Cortex of kidney (tissue), 1 donor: ENCODE data around the gene GARNL3.

Experiments
- DNase-seq: peaks from one replicate; lab custom pipeline; 2025; lab: John Stamatoyannopoulos, UW

Gene GARNL3

DNA sequence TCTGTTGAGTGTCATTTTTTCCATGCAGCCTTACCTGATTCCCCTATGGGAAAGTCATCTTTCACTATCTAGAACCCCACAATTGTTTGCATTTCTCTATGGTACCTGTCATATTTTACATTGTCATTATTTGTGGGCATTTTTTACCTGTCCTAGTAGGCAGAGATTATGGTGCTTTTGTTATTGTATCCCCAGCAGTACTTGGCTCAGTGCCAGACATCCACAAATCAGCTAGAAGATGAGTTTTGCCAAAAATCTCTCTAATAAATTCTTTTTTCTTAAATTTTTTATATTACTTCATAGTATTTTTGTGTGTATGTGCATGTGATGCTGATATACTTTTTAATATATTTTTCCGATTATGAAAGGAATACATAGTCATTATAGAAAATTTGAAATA, 13.2 kb downstream of the GARNL3 start:
- no peak for DNase-seq

DNA sequence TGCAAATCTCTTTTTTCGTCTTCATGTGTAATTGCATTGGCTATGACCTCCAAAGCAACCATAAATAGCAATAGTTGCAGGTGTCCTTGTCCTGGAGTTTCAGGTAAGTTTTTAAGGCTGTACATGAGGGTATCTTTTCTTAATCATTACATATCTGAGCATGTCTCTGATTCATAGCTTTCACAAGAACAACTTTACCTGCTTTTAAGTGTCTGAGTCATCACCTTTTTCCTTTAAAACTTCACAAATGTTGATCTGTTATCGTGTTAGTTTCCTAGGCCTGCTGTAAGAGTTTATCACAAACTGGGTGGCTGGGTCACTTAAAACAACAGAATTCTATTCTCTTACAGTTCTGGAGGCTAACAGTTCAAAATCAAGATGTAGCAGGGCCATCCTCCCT, 13.8 kb downstream of the GARNL3 start:
- DNase-seq: no peak

DNA sequence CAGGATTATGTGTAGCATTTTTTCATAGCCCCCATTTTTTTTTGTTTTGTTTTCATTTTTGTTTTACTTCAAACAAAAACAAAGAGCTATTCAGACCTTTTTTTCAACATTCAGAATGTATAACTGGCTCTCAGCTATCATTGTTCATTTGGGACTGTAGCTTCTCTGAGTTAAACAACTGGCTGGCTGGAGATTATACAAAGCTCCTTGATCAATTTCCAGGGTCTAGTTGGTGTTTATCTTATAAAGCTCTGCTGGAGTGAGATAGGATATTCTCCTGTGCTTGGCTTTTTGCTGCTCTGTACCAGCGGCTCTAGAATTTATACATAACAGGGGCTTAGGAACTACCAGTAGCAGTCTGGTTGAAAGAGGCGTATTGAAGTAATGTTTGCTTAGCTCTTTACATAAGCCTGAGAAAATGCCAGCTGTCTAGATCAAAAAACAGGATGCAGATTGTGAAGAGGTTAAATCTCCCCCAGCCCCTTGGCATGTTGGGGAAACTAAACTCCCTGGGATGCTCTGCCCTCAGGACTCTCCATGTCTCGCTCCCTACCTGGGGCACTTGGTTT, 15.2 kb downstream of the GARNL3 start:
- no peak for DNase-seq

DNA sequence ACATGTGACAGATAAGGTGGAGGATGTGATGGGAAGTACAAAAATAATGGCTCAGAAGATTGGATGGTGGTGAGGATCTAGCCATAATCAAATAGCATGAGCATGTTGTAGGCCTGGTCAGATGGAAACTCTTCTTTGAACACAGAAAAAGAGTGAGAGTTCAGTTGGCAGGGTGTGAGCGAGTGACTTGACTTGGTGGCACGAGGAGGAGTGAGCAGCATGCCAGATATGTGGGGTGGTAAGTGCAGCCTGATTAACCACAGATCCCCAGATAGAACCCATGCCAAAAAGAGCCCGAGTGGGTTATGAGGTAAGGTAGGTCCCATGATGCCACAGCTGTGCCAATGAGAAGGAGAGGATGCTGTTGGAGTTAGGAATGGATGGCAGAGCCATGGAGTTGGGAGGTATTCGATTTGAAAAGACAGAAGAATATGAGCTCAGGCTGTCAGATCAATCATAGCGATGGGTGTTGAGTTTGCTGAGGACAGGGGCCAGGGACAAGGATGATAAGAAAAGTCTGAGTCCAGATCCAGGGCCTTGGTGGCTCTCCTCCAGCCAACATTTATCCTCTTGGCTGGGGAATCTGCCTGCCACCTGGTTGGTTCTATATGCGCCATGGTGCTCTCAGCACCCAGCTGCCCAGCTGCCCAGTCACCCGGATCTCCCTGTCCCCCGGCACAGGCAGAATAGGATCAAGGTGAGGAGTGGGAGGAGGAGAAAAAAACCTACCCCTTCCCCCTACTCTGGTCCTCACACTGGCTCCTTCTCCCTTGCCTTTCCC, 16.5 kb downstream of the GARNL3 start:
- no peak for DNase-seq

DNA sequence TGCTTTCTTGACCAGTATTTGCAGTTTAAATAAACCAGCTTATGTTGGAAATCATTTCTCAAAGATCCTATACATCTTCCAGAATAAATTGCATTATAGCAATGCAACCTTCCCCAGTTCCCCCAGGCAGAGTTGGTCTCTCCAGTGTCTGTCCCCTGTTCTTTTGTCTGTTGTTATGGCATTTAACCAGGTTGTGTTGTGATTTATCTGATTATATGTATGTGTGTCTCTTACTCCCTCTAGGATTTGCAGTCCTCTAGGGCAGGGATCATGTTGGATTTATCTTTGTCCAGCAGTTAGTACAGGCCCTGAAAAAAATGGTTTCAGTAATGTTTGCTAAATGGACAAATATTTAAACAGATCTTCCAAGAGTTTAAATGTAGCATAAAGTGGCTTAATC, 17.3 kb downstream of the GARNL3 start:
- no peak for DNase-seq

DNA sequence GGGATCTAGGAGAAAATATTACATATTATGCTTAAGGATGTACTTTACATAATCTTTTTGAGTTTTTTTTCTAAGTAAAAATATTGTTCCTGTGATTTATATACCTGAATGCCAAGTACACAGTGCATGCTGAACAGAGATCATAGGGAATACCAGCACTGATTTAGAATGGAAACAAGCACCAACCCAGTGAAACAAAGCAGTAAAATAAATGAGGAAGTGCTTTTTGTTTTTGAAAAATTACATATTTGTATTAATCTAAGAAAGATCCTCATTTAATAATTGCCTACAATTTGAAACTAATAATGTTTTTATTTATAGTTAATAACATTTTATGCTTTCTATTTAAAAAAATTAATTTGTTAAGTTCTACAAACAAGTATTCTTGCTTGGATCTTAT, 18.0 kb downstream of the GARNL3 start:
- DNase-seq: no peak

DNA sequence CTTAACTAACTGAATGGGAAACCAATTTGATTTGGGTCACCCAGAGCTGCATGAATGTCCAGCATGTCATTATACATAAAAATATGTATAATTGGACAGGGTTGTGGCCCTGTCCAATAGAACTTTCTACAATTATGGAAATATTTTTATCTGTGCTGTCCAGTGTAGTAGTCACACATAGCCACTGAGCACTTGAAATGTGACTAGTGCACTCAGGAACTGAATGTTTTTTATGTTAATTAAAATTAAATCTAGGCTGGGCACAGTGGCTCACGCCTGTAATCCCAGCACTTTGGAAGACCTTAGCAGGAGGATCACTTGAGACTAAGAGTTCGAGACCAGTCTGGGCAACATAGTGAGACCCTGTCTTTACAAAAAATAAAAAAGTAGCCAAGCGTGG, 18.6 kb downstream of the GARNL3 start:
- DNase-seq: no peak

DNA sequence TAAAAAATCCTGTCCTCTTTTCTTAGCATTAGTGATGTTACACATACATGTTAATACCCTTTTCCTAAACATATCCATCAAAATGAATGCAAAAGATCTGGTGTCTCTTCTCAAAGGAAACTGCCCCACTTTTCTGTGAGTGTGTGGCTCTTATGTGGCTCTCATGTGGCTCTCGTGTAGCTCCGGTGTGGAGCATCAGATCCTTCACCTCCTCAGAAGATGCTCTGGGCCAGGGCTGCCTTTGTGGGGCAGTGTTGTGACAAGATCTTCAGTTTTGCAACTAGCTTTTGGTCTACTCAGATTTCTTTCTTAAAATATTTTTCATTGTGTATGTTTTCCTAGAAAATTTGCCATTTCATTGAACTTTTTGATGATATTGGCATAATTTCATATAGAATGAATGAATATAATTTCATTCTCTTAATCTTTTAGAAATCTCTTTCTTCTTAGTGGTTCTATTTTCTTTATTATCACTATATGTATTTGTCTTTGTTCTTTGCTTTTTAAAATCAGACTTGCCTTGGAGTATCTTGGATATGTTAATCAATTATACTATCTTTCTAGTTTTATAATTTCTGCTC, 19.4 kb downstream of the GARNL3 start:
- DNase-seq: no peak

DNA sequence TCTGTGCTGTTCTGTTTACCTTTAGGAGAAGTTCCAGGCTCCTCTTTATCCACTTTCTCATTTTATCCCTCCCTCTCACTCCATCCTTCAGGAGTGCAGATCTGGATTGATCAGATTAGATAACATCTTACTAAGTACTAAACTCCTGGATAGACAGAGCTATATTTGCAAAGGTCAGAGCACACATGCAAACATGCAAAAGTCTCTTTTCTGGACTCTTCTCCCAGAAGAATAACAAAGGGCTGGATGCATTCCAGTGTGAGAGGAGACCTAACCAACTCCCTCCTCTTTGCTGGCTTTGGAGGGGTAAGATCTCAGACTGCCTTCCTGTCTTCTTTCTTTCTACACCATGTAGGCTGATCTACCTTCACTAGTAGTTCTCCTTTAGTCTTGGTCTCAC, 21.4 kb downstream of the GARNL3 start:
- DNase-seq: no peak

DNA sequence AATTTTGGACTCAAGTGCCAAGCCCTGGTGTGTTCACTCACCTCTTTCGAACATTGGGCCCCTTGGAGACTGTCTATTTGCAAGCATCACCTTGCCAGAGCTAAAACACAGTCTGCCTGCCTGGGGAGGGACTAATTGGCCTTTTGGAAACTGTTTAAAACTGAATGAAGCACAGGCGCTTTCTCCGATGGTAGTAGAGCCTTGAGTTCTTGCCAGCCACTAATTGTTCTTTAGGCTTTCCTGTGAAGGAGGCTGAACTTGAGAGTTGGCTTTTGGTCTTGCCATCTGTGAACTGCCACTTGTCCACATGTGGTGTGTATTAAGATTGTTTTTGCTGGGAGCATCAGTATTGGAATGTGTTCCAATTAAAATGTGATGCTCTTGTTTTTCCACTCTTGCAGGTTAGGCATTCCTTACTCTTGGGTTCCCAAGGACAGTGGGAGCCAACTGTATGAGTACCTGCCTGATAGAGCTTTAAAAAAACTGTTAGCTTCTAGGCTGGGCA, 26.0 kb downstream of the GARNL3 start:
- no peak for DNase-seq

DNA sequence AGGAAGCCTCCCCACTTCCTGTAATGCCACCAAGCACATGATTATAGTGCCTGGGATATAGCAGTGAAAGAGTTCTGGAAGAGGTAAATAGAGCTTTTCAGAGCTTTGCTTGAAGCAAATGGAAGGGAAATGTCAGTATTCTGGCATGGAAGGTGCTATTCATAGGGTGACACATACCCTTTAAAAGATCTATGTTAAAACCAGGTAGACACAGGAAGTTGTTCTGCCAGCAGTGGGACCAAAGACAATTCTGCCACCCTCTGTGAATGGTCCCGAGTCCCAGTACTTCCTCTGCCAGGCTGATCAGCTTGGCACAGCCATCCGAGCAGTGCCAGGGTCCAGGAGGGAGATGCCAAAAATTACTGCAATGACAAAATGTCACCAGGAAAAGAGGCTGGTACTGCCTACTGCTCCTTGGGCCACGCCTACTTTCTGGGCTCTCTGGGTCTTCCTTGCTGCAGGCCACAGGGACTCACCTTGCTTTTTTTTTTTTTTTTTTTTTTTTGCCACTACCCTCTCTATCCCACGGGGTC, 26.7 kb downstream of the GARNL3 start:
- no peak for DNase-seq

DNA sequence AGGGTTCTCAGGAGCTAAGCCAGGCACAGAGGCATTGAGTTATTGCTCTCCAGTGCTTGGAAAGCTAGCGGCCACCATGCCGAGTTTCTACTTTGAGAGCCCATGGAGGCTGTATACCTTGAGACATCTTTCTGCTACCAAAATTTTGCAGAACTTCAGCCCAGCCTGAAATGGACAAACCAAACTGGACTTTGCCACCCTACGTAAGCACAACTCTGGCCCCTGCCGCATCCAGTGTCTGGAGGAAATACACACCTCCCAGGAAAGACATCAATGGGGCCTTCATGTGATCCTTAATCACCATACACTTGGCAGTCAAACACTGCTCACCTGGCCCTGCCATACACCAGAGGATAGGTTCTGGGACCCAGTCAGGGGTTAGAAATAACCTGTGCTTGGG, 27.8 kb downstream of the GARNL3 start:
- DNase-seq: no peak

DNA sequence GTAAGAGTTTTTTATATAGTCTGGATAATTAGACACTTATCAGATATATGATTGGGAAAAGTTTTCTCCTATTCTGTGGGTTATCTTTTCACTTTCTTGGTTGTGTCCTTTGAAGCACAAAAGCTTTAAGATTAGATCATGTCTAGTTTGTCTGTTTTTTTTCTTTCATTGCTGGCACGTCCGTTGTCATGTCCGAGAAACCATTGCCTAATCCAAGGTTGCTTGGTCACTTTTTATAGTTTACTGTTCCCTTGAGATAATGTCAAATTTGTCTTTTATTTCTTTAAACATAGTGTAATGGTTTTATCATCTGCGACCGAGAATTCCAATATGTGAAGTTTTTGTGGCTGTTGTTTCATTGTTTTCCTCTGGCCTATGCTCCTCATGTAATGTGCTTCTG, 28.8 kb downstream of the GARNL3 start:
- DNase-seq: no peak

DNA sequence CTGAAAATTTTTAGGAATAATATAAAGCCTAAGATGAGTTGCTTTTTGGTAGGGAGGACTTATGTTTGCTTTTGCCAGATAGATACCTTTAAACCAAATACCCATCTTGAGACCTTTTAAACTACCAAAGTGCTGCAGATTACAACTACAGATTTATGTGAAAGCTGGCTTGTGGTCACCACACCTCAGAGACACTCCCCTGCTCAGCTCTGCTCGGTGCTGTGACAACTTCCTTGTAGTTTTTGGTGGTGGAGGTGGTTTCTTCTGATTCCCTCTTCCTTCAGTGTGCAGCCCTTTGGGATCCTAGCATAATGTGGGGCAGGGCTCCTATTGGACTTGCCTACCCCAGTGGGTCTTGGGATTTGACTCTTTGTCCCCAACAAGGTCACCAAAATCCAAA, 29.2 kb downstream of the GARNL3 start:
- no peak for DNase-seq

DNA sequence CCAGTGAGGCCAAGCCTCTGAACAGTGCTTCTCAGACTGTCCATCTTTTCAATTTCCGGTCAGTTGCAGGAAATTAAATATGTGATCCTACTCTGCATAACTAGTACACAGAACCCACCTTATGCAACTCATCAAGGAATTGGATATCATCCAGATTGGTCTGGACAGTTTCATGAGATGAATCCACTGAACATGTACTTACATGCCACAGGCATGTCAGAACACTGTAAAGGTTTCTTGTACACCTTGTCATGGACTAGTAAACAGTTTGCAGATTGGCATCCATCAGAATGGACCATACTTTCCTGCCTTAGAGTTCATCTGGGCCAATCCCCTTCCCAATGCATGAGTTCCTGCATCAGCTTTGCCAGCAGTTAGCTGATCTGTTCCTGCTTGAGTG, 30.4 kb downstream of the GARNL3 start:
- no peak for DNase-seq

DNA sequence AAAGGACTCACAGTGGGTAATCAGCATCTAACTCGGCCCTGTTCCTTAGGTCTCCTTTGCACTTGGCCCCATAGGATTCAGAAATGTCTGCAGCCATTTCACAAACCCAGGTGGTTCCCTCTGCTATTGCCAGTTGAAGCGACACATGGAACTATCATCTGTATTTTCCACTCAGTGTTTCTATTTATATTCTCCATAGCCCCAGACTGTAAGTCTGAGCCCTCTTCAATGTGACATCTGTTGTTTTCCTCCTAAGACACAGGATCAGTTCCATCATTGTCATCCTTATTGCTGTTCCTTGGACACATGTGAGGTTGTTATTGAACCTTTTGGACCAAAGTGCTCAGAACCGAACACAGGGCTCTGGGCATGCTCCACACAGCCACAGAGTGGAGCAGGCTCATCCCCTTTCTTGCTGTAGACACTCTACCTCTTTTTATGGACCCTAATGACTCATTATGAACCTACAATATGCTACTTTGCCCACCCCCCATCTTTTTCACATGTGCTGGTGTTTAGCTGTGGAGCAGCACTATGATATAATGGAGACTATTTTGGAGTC, 36.4 kb downstream of the GARNL3 start:
- DNase-seq: no peak

DNA sequence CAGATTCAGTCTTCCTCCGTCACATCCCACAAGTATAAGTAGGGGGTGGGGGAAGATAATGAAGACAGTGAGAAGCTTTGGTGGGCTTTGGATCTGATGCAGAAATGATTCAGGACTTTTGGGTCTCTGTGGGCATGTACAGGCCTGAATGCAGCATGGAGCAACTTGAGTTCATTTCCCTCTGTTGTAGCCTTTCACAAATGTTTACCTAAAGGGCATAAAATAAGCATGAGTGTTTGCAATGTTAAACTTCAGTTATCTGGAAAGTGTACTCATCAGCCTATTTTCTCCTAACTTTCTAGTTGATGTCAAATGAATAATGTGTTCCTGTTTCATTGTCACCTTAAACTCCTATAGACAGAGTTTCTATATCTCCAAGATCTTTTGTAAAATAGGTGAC, 39.3 kb downstream of the GARNL3 start:
- no peak for DNase-seq

DNA sequence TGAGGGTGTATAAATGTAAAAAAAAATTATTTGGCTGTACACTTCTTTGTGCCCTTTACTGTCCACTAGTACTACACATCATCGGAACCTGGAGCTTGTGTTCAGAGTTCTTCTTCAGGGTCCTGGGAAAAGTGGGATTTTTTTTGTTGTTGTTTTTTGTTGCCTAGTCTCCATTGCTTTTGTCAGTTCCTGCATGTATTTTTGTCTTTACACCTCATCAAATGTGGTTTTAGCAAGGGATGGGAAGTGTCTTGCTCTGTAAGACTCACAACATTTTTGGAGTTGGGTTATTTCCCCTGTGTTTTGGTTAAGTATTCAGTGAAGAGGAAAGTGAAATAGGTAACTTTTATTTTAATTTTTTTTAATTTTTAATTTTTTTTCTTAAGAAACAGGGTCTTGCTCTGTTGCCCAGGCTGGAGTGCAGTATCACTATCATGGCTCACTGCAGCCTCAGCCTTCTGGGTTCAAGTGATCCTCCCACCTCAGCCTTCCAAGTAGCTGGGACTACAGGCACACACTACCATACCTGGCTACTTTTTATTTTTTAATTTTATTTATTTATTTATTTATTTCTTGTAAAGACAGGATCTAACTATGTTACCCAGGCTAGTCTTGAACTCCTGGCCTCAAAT, 40.7 kb downstream of the GARNL3 start:
- DNase-seq: no peak

DNA sequence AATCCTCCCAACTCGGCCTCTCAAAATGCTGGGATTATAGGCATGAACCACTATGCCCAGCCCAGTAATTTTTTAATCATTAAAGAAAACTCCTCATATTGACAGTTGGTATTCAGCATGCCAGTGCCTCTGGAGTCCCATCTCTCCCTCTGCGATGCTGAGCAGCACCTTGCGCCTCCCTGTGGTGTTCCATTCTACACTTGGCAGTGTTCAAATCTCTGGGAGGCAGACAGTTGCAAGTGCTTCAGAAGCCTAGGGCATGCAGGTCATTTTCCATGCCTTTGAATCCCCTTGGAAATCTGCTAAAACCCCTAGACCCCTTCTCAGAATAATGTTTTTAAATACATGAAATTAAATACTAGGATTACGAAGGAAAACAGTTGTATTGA, 41.3 kb downstream of the GARNL3 start:
- DNase-seq: no peak

DNA sequence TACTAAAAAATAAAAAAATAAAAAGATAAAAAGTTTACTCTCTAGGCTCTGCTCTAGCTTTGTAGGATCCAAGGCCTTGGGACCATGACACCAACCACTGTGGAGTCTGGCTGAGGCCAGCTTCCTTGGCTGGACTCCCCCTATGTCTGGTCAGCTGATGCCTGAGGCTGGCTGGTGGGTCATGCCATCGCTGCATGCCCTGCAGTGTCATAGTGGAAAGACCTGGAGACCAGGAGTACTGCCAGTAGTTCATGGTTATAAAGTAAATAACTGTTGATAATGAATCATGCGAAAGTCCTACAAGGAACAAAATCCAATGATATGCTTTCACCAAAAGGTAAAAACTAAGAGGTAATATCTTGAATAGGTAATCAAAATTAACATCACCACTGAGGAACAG, 43.2 kb downstream of the GARNL3 start:
- DNase-seq: no peak

DNA sequence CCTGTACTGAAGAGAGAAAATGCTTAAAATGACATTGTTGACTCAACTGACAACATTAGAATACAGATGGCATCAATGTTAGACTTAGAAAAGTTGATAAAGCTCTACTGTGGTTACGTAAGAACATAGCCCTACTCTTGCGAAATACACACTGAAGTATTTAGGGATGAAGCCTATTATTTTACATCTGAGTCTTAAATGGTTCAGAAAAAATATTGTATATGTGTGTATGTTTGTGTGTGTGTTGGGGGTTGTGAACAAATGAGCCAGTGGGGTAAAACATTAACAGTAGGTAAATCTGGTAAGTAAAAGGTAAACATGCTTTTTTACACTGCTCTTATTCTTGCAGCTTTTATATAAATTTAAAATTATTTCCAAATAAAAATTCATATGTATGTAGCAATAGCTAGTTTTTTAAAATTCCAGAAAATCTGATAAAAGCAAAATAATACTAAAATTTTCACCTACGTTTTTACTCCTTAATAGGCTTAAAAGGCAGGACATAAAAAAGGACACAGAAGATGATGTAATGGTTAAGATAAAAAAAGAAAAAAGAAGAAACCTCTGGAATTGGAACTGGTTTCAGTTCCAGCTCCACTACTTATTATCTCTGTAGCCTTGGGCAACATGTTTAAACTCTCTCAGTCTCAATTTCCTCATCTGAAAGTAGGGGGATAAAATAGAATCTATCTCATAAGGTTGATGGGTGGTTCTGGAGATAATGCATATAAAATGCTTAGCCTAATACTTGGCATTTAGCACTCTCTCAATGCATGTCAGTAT, 44.3 kb downstream of the GARNL3 start:
- no peak for DNase-seq

DNA sequence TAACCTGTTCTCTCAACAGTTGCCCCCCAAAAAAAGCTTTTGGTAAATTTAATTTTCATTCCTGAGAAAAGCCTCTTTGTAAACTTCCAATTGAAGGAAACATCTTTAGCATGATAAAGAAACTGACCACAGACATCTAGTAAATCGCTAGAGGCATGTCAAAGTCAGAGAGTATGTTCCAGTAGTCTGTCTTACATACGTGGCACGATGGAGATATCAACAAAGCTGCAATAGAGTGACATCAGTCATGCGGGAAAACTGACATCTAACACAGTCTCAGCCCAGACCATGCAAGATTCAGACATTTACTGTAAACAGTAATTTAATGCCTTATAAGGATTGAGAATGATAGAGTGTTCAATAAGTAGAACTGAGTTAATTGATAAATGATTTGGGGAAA, 45.1 kb downstream of the GARNL3 start:
- no peak for DNase-seq
